ENCODE measurements around the gene UBAC1.
A peak's percentile ranks its signal among the peaks of the same experiment; 100 is the strongest.

UBAC1 gene

GRCh38 chr9:136001231-136001630, 40.1 kb upstream of the UBAC1 start:
- DNase-seq = no peak
- no peak for TF ChIP-seq GATA1 (IDR thresholded peaks at IDR 0.05; ENCODE audit: low read depth, low read length)
- TF ChIP-seq POLR2A (IDR thresholded peaks at IDR 0.05; ENCODE audit: low read length) = no peak

DNA sequence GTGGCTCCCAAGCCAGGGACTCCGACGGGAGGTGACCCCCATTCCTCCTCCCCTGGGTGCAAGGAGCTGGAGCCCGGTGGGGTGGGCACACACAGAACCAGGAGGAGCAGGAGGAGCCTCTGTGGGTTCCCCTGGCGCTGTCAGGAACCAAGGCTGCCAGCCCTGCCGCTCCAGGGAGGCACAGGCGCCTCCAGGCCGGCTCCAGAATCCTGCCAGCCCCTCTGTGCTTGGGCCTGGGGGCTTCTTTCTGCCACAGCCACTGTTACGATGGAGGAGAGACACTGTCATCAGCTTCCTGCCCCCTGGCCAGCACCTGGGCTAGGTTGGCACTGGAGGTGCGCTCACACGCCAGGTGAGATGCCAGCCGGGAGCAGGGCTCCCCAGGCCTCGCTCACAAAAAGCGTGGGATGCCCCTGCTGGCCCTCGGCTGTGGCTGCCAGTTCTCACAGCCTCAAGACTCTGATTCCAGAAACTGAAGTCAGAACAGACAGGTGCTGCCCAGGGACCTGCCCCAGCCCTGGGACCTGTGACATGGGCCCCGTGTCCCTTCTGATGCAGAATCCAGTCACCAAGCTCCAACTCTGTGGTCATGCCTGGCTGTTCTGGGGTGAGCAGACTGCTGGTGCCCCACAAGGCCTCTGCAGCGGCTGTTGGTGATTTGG, 37.4 kb upstream of the UBAC1 start:
- TF ChIP-seq POLR2A (IDR thresholded peaks at IDR 0.05; ENCODE audit: low read length) (no peak), GATA1 (IDR thresholded peaks at IDR 0.05; ENCODE audit: low read depth, low read length) (no peak)
- no peak for DNase-seq

DNA sequence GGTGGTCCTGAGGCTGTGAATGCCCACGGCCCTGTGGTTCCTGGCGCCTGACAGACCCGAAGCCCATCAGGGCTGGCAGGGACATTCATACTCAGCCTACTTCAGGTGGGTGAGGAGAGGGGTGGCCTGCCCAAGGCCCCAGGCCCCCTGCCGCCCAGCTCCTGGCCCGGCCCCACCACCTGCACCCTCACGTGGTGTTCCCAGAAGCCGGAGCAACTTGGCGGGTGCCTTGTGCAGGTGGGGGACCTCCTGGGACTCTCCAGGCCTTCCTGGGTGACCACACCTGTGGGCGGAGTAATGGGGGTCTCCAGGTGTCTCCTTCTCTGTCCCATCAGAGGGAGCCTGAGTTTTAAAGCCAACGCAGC, 36.8 kb upstream of the UBAC1 start:
- DNase-seq = no peak
- no peak for TF ChIP-seq GATA1 (IDR thresholded peaks at IDR 0.05; ENCODE audit: low read depth, low read length)
- no peak for TF ChIP-seq POLR2A (IDR thresholded peaks at IDR 0.05; ENCODE audit: low read length)

DNA sequence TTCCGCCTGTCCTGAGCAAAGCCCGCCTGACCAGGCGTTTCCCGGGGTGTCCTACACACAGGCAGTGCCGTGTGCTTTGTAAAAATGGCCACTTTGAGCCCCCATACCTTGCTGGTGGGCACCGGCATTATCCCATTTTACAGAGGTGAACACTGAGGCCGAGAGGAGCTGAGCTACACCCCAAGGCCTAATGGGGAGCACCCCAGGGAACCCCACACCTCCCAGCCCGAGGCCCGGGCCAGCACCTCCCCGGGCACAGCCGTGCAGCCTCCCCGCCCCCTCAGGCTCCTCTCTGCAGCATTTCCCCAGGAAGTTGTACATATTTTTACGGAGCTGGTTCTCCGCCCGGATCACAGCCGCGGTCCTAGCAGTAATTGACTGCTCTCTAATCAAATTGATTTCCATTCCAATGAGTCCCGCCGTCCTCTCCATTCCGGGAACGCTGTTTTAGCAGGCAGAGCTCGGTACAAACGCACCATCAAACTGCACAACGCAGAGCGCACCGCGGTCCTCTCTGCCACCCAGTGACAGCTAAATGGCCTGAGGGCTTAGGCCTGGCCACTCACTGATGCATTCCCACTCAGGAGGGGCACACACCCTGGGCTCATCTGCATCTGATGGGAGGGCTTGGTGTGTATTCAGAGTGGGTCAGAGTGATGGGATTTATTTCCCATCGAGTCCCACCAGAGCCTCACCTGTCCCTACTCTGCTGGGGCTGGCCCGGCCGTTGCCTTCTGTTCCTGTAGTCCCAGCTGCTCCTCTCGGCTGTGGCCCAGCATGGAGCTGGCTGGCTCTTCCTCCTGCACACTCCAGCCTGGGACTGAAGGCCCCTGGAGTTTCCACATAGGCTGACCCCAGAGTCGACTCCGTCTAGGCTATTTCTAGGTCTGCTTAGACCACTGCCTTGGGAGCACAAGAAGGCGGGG, 36.2 kb upstream of the UBAC1 start:
- no peak for TF ChIP-seq POLR2A (IDR thresholded peaks at IDR 0.05; ENCODE audit: low read length)
- no peak for TF ChIP-seq GATA1 (IDR thresholded peaks at IDR 0.05; ENCODE audit: low read depth, low read length)
- DNase-seq = no peak

DNA sequence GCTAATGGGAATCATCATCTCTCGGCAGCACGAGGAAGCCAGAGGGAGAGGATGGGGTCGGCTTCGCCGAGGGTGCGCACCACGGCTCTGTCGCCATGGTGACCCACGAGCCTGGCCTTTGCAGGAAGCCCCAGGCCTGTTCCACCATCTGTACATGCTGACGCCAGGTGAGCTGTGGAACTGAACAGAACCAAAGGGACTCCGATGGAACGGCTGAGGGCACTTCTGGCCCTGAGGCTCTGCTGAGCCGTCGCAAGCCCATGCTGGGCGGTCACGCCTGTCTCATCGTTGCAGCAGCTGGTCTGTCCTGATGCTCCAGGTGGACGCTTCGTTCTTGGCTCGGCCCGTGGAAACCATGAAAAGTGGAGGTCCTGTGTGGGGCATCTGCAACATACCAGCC, 34.6 kb upstream of the UBAC1 start:
- DNase-seq = no peak
- TF ChIP-seq POLR2A (IDR thresholded peaks at IDR 0.05; ENCODE audit: low read length) = no peak
- TF ChIP-seq GATA1 (IDR thresholded peaks at IDR 0.05; ENCODE audit: low read depth, low read length) = no peak

- no peak for DNase-seq
- TF ChIP-seq POLR2A (IDR thresholded peaks at IDR 0.05; ENCODE audit: low read length) = no peak
- TF ChIP-seq GATA1 (IDR thresholded peaks at IDR 0.05; ENCODE audit: low read depth, low read length) = no peak
These were observed 33.5 kb upstream of the UBAC1 start for GRCh38 chr9:135994501-135995192.

GRCh38 chr9:135993765-135994500, 32.8 kb upstream of the UBAC1 start:
- no peak for TF ChIP-seq GATA1 (IDR thresholded peaks at IDR 0.05; ENCODE audit: low read depth, low read length)
- no peak for TF ChIP-seq POLR2A (IDR thresholded peaks at IDR 0.05; ENCODE audit: low read length)
- DNase-seq = no peak

DNA sequence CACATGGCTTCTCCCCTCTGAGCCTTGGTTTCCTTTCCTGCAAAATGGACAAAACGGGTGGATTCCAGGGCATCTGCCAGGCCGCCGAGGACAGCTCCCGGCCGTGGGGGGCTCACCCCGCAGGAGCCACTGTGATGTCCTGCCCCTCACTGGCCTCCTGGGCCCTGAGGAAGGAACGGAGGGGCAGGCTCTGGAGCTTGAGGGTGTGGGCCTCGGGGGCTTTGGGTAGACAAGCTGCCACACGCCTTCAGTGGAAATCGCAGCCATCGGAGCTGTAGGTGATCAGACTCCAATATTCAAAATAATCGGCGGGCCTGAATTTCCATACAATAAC, 32.2 kb upstream of the UBAC1 start:
- no peak for DNase-seq
- TF ChIP-seq GATA1 (IDR thresholded peaks at IDR 0.05; ENCODE audit: low read depth, low read length) = no peak

- no peak for TF ChIP-seq GATA1 (IDR thresholded peaks at IDR 0.05; ENCODE audit: low read depth, low read length)
- TF ChIP-seq POLR2A (IDR thresholded peaks at IDR 0.05; ENCODE audit: low read length) = no peak
- DNase-seq = peak; percentile 80 to 88
These were observed 31.6 kb upstream of the UBAC1 start for GRCh38 chr9:135992486-135993408.

DNA sequence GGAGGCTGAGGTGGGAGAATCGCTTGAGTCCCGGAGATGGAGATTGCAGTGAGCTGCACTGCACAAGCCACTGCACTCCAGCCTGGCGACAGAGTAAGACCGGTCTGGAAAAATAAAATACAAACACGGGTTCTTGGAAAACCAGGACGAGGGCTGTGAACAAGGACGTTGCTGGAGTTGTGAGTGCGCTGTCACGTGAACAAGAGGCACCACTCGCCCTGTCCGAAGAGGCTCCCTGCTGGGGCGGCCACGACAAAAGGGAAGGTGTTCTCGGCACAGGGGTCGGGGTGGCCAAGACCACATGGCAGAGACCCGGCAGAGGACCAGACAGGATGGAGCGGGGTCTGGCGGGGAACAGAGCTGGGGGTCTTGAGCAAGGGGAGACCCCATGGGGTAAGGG, 30.6 kb upstream of the UBAC1 start:
- TF ChIP-seq POLR2A (IDR thresholded peaks at IDR 0.05; ENCODE audit: low read length) (no peak), GATA1 (IDR thresholded peaks at IDR 0.05; ENCODE audit: low read depth, low read length) (no peak)

DNA sequence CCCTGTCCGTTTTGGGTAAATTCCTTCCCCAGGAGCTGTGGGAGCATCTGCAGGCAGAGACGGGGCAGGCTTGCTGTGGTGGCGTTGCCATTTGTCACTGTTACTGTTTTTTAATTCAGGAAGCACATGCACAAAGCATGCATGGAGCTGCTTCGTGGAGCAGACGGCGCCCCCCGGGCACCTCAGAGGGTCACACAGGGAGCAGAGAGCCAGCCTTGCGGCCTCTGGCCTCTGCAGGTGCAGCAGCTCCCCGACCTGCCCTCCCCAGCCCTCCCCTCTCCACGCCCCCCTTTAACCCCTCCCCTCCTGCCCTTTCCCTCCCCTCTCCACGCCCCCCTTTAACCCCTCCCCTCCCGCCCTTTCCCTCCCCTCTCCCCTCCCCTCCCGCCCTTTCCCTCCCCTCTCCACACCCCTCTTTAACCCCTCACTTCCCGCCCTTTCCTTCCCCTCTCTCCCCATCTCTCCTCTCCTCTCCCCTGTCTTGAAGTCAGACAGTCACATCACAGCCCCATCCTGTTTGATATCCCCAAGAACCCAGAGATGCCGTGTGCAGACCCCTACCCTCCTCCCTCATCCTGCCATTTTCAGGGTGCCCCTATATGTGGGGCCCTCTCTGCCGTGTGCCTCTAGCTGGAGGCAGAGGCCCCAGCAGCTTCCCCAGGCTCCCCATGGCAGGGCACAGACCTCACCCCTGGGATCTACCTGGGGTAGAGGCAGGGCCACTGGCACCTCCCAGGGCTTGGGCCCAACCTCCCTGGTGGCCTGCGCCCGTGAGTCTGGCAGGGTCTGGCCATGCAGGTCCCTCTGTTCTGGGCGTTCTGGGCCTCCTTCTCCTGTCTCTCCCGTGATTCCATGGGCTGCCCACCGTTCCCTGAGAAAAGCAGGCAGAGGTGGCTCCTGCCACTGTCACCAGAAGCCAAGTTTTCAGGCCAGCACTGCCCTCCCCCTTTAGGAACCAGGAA, 29.6 kb upstream of the UBAC1 start:
- TF ChIP-seq GATA1 (IDR thresholded peaks at IDR 0.05; ENCODE audit: low read depth, low read length) (no peak), POLR2A (IDR thresholded peaks at IDR 0.05; ENCODE audit: low read length) (no peak)
- peak; percentile 78 to 82 for DNase-seq

More for the DNA sequence above, 30.6 kb upstream of the UBAC1 start:
- no peak for DNase-seq

All from erythroblast (primary cell).